GM03348 (cell line): ENCODE results near the gene HPSE2.
"Not testable (repeated sequence)": the region's sequence is repeated elsewhere in the genome, so short reads cannot be mapped to it uniquely, and the experiment has no call there.

Source experiments
- DNase-seq: peaks from one replicate; pipeline ENCODE4 v3.0.0; 2012; ENCODE audit warnings: low spot score

Gene HPSE2

DNA sequence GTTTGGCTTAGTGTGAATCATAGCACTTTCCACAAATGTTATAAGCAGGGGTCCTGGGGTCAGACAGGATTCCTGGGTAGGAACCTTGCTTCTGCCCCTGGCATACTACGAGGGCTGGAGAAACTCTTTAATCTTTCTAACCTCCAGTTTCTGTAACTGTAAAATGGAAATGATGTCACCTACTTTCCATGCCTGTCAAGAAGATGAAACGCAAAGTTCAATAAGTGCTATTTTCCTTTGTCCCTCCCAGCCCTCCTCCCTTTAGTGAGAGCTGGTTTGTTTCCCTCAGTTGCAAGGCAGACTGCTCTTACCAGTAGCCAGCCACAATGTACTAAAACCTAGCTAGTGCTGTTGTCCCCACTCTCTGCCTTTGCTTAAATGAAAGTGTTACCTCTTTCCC, 671.8 kb downstream of the HPSE2 start:
- no peak for DNase-seq

GRCh38 chr10:98560565-98560964, 675.1 kb downstream of the HPSE2 start:
- DNase-seq: no peak

DNA sequence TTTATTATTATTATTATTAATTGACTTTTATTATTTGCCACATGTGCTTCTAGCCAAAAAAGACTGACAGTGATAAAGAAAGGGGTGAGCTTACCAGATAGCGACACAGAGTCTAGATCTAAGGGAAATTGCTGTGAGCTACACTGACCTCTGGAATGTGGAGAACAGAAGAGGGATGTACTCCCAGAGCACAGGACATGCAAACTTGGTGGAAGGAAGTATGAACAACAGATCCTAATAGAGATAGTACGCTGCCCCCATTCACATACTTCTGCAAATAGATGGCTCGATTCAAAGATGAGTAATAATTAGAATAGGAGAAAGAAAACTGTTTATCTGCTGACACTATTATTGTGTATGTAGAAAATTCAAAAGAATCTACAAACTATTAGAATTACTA, 679.6 kb downstream of the HPSE2 start:
- DNase-seq: no peak

GRCh38 chr10:98555021-98555619, 680.5 kb downstream of the HPSE2 start:
- DNase-seq: no peak

- DNase-seq: not testable (repeated sequence)
These were observed 694.1 kb downstream of the HPSE2 start for GRCh38 chr10:98541561-98541960.

- DNase-seq: no peak
These were observed 696.1 kb downstream of the HPSE2 start for GRCh38 chr10:98539578-98539977.

- no peak for DNase-seq
These were observed 697.2 kb downstream of the HPSE2 start for GRCh38 chr10:98538472-98538871.

DNA sequence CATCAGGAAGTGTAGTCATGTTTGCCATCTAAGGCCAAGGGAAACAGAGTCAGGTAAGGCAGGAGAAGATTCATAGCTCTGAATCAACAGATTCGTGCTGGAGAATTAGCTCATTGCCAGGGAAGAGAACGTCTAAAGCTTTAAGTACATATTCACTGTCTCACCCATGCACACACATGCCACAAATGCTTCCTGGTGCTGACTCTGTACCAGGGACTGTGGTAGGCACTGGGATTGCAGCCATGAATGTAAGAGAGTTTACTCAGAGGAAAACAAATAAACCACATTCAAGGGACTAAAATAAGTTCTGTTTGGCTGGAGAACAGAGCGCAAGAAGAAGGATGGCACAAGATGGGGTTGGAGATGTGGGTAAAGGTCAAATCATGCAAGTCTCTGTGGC, 699.1 kb downstream of the HPSE2 start:
- DNase-seq: peak; percentile 23

DNA sequence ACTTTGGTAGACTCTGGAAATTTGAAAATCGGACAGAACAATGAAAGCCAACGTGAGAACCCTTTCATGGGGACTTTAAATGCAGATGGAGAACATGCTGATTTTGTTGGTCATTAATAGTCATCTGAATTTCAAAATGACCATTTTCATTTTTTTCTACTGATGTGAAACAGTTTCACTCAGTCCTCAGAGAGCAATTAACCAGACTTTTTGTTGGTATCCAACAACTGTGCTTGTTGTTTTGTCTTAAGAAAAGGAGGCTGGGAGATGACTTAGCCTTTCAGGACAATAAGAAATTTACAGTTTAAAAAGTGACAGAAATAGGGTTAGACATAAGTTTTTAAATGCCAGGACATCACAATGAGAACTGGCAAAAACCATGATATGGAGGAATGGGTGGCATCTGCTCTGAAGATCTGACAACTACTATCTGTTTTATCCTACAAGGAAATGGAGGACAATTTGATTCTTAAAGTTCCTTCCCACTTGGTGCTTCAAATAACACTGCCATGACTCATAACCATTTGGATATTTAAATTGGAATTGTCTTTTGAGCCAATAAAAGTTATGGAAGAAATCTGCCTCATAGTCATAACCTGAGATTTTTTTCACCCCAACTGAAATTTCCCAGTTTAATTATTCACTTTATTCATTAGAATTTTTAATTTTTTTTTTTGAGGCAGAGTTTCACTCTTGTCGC, 701.8 kb downstream of the HPSE2 start:
- peak; percentile 46 for DNase-seq

GRCh38 chr10:98533241-98533640, 702.4 kb downstream of the HPSE2 start:
- no peak for DNase-seq

- peak; percentile 13 for DNase-seq
These were observed 706.9 kb downstream of the HPSE2 start for GRCh38 chr10:98528805-98529183.

DNA sequence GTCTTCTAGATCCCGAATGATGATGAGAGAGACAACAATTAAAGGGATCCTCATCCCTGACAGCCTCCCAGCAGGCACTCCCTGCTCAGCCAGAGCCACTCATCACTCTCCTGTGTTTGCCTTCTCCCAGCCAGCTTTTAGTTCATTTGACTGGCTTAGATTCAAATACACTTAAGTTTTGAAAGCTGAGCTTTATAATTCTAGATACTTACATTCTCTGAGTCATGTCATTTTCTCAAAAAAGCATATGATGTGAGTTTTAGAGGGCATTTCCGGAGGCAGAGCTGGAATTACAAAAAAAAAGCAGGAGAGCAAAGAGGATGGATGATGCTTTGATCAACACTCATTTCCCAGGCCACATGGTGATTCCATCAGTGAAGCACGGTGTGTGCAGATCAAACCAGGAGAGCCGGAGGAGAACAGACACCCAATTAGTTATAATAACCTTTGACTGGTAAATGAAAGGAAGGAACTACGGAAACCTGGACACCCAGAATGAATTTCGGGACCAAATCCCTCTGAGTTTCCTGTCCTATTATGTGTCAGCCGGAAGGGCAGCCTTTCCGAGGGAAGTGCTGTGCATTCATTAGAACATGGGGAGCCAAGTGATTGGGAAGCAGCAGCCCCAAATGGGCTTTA, 707.4 kb downstream of the HPSE2 start:
- DNase-seq: peak; percentile 49

- no peak for DNase-seq
These were observed 709.7 kb downstream of the HPSE2 start for GRCh38 chr10:98525969-98526368.

DNA sequence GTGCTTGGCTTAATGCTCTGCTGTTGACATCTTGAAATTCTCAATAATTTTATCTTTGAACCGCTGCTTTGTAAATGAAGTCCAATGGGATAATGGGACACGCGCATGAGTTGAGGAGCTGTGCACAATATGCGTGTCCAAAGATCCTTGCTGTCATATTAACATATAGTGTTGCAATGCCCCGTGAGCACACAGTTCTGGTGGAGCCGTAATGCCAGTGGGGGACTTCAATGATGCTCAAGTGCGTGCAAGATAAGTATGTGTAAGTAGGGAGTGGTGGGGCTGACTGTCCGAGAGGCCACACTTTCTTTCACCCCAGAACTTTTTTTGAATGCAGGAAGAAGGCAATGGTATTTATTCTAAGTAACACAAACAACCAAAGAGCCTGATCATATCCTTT, 711.5 kb downstream of the HPSE2 start:
- DNase-seq: no peak

DNA sequence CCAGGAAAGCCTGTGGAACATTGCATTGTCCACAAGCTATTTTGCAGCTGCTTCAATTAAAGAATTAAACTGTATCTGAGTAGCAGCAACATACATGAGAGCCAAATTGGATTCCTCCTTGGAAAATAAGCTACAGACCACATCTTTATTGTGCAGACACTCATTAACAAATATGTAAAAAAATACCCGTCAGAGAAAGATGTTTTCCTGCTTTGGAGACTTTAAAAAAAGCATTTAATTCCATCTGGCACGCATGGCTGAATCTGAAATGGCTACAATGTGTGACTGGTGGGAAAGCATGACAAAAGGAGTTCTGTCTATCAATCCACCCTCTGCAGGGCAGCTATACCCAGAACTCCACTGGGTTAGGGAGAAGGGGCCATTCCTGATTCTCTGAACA, 715.8 kb downstream of the HPSE2 start:
- DNase-seq: no peak

DNA sequence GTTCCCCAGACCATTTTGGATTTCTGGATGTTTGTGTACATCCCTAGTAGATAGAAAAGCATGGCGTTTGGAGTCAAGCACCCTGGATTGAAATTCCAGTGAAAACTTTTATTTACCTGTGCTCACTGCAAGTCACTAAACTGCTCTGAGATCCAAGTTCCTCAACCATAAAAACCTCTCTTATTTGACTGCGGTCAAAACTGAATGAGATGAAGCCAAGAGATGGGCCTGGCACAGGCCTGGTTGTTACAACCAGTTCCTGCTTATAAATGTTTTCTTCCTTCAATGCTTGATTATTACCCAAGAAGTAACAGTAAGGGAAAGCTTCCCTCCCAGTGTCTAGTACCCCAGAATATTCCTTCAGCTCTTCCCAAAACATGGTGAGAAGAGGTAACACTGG, 718.0 kb downstream of the HPSE2 start:
- no peak for DNase-seq

DNA sequence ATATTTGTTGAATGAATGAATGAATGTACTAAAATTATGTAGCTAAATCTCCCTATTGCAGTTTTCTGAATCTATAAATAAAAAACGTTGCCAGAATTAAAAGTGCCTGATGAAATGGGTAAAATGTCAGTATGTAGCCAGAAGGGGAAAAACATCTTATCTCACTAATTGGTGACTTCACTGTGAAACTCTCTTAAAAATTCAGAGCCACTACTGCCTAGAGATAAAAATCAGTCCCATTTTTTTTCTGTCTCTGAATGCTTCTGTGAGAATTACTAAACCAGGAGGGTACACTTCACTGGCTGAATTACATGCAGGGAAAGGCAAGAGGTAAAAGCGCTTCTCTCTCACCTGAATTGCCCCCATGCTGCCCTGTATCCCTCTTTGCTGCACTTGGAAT, 719.3 kb downstream of the HPSE2 start:
- DNase-seq: peak; percentile 23

GRCh38 chr10:98513704-98514103, 721.9 kb downstream of the HPSE2 start:
- no peak for DNase-seq

DNA sequence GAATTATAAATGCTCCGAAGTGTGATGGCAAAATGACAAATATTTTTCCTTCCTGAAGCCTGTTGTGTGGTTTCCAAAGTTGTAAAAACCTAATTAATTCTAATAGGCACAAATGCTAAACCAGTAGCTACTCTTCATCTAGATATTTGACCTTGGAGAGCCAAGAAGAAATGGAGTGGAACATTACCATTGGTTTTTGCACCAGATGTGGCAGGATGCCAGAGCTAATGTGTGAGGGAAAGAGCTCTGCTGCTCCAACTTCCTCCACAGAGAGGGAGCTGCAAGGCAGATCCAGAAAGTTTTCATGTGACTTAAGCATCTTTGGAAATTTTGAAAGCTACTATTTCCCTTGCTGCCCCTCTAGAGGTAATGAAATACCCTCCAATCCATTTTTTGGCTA, 723.8 kb downstream of the HPSE2 start:
- DNase-seq: no peak

DNA sequence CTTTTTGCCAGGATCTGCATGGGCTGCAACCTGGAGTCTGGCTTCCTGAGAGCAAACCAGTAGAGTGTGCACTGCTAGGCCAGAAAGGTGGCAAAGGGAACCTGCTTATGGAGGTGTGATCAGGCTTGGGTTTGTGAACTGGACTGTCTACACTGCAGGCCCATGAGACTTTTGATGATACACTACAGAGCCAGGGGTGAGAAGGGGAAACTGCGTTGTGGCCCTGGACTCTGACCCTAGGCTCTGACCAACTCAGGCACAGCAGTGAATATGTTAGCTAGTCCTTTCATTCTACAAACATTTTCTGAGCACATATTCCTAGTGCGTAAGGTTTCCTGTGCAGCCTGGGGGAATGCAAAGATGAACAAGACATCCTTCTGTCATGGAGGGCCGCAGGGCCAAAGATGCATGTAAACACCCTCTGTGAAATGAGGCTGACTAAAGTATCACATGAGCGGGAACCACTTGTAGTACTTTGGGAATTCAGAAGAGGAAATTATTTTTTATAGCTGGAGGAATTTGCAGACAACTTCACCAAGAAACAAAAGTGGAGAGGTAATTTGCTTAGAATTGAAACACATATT, 725.1 kb downstream of the HPSE2 start:
- DNase-seq: no peak

GRCh38 chr10:98509745-98510144, 725.9 kb downstream of the HPSE2 start:
- DNase-seq: no peak

DNA sequence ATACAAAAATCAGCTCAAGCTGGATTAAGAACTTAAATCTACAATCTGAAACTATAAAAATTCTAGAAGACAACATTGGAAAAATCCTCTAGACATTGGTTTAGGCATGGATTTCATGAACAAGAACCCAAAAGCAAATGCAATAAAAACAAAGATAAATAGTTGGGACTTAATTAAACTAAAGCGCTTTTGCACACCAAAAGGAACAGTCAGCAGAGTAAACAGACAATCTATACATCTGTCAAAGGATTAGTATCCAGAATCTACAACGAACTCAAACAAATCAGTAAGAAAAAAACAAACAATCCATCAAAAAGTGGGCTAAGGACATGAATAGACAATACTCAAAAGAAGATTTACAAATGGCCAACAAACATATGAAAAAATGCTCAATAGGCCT, 733.1 kb downstream of the HPSE2 start:
- DNase-seq: not testable (repeated sequence)

DNA sequence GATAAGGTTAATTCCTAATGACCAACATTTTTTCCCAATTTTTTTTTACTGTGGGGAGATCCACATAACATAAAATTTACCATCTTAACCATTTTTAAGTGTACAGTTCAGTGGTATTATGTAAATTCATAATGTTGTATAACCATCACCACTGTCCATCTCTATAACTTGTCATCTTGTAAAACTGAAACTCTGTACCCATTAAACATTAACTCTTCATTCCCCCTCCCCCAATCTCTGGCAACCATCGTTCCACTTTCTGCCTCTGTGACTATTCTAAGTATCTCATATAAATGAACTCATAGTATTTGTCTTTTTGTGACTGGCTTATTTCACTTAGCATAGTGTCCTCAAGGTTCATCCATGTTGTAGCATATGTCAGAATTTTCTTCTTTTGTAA, 742.9 kb downstream of the HPSE2 start:
- no peak for DNase-seq
